Cardiac muscle cell (in vitro differentiated cells and primary cell): ENCODE measurements around the gene PPP1CB. TPM values are rescaled to one million over a fixed set of nuclear protein-coding genes. Genes with fewer than 3 reads are reported as not detected.

Experiments
- DNase-seq, 2 donors: peaks; one replicate each; pipeline versions ENCODE4 v3.0.0 to v3.0.0-alpha.2; 2010 to 2017; ENCODE audit warnings: low read depth in 1 of 2, low spot score in 1 of 2
- H3K27ac ChIP-seq: fragments of 200-600 bp; sonication (generic); 2 replicates; pipeline ENCODE4 v1.5.1; 2016
- H3K27me3 ChIP-seq: fragments of 200-600 bp; sonication (generic); 2 replicates; pipeline ENCODE4 v1.6.0; 2016; ENCODE audit warnings: control low read depth
- H3K36me3 ChIP-seq: fragments of 200-600 bp; sonication (generic); 2 replicates; pipeline ENCODE4 v1.5.1; 2016; ENCODE audit warnings: control low read depth
- H3K4me1 ChIP-seq: fragments of 200-600 bp; sonication (generic); 2 replicates; pipeline ENCODE4 v1.8.1; 2017; ENCODE audit warnings: low read depth, mild to moderate bottlenecking, mixed run types
- H3K4me3 ChIP-seq: fragments of 200-600 bp; sonication (generic); 2 replicates; pipeline ENCODE4 v1.5.1; 2016; ENCODE audit warnings: mild to moderate bottlenecking
- H3K9me3 ChIP-seq: fragments of 200-600 bp; sonication (generic); 2 replicates; pipeline ENCODE4 v1.5.1; 2017; ENCODE audit warnings: low read depth, mild to moderate bottlenecking, control low read depth
- polyA plus RNA-seq: library from polyadenylated mRNA; unstranded; fragments of >200 nt; fragmentation: Nextera tagmentation; extraction: Ambion mirVana; gene quantifications from 2 replicates; pipeline ENCODE4 v1.2.1, GENCODE V29; 2016
- total RNA-seq: library from RNA; depleted of rRNA; stranded (reverse); fragments of >200 nt; gene quantifications from 2 replicates; pipeline ENCODE4 v1.2.3, GENCODE V29; 2016
- TF ChIP-seq, protein P1 (sequence below): IDR thresholded peaks from 2 replicates; pipeline ENCODE4 v1.5.1; 2012; ENCODE audit warnings: low read depth, mild to moderate bottlenecking, low read length

The PPP1CB gene
- total and polyA plus RNA-seq, 2 experiments from 2014 or later: 140 to 161 TPM

DNA sequence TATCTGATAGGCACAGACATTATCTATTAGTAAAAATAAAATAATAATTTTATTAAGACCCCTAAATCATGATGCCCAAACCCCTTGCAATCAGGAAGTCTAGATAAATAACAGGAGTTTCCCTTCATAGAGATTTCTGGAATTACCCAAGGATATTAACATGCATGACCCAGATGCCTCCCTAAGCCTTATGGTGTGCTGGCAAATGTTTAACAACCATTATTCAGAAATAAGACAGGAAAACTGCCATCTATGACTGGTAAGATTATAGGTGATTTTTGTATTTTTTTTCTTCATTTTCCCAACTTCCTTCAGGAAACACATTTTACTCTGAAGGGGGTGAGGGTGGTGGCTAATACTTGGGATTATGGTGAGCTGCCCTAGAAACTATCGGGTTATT is 2.7 kb upstream of the PPP1CB start:
- TF ChIP-seq, protein P1, sequence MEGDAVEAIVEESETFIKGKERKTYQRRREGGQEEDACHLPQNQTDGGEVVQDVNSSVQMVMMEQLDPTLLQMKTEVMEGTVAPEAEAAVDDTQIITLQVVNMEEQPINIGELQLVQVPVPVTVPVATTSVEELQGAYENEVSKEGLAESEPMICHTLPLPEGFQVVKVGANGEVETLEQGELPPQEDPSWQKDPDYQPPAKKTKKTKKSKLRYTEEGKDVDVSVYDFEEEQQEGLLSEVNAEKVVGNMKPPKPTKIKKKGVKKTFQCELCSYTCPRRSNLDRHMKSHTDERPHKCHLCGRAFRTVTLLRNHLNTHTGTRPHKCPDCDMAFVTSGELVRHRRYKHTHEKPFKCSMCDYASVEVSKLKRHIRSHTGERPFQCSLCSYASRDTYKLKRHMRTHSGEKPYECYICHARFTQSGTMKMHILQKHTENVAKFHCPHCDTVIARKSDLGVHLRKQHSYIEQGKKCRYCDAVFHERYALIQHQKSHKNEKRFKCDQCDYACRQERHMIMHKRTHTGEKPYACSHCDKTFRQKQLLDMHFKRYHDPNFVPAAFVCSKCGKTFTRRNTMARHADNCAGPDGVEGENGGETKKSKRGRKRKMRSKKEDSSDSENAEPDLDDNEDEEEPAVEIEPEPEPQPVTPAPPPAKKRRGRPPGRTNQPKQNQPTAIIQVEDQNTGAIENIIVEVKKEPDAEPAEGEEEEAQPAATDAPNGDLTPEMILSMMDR: no peak
- H3K9me3 ChIP-seq: no peaks in the 10 kb centered on the region

DNA sequence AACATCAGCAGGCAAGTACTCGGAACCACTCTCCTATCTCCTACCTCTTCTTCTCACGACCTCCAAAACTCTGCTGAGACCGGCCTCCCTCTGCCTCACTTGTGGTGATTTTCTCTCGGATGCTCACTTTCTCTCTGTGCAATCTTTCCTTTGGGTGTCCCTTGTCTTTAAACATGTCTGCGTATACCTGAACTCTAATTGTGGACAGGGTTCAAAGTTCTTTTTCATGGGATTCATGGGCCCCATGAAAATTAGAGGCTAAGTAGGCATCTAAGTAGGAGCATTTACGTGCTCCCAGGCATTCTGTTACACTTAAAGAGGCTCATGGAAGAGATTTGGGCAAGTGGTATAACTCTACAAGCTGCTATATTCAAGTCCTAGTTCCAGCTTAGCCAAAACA is 2.1 kb upstream of the PPP1CB start:
- no peaks in the 10 kb centered on the region for H3K27me3 ChIP-seq

More for the DNA sequence above, 2.7 kb upstream of the PPP1CB start:
- Histone ChIP-seq H3K27ac (no peak overlapping the region), H3K36me3 (no peaks in the 10 kb centered on the region), H3K4me3 (no peak overlapping the region), H3K27me3 (no peaks in the 10 kb centered on the region), H3K4me1 (peaks cover 15% of the 10 kb centered on the region)
- no peak for DNase-seq

DNA sequence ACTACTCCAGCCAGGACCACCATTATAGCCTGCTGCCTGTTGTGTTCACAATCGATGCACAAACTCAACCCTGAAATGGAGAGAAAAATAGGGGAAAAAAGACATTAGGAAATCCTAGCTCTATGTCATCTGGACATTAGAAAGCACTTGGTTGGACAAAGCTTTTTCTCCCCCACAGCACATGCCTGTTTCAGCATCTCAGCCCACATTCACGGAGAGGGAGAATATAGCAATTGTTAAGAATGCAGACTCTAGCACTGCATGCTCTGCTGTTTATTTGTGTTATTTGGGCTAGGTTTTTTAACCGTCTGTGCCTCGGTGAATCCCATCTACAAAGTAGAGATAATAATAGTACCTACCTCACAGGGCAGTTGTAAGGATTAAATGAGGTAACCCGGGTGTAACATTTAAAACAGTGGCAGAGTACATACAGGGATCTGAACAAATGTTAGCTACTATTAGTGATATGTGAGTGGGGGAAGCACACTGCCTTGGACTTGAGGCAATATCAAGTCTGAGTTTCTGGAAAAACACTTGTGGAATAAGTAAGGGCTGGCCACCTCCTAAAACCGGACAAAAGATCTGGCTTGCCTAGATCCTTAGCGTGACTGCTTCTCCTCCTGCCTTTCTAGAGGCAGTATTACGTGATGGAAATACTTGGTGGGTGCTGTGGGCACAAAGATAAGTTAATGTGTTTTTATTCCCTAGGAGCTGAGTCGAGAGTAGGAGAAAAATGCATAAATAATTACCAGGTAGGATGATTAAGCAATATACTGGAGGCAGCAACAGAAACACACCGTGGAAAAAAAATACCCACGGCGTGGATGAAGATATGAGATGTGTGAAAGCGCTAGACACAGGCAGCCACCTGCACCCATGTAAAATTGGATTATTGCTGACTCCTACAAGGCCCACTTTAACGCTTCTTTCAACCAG is 1.0 kb upstream of the PPP1CB start:
- no peaks in the 10 kb centered on the region for H3K27me3 ChIP-seq
- no peaks in the 10 kb centered on the region for H3K9me3 ChIP-seq
- H3K4me1 ChIP-seq: peaks cover 24% of the 10 kb centered on the region
- DNase-seq: peak; percentile 8 to 52
- peak overlapping the region; percentile 85 for H3K4me3 ChIP-seq
- no peaks in the 10 kb centered on the region for H3K36me3 ChIP-seq
- TF ChIP-seq, protein P1: no peak
- peak overlapping the region; percentile 98 for H3K27ac ChIP-seq

More for the DNA sequence above, 2.1 kb upstream of the PPP1CB start:
- TF ChIP-seq, protein P1: no peak
- H3K4me3 ChIP-seq: no peak overlapping the region
- peak overlapping the region; percentile 98 for H3K27ac ChIP-seq
- DNase-seq: no peak
- H3K9me3 ChIP-seq: no peaks in the 10 kb centered on the region
- H3K36me3 ChIP-seq: no peaks in the 10 kb centered on the region
- H3K4me1 ChIP-seq: peaks cover 19% of the 10 kb centered on the region

DNA sequence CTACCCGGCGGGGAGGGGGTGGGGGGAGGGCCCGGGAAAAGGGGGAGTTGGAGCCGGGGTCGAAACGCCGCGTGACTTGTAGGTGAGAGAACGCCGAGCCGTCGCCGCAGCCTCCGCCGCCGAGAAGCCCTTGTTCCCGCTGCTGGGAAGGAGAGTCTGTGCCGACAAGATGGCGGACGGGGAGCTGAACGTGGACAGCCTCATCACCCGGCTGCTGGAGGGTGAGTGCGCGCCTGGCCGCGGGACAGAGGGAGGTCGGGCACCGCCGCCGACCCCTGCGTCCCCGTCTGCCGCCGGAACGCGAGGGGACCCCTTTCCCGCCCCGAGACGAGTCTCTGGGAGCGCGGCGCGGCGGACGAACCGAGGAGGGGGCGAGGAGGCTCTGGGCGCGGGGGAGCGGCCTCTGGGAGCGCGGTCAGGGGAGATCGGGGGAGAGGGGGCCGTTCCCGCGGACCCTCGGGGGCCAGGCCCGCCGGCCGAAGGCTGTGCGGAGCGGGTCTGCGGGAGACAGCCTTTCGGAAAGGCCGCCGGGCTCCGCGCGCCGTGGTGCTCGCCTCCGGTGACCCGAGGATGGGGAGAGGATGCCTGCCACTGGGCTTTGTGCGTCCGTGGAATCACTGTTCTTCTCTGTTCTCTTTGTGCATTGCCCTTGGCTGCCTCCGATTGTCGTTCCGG is 463 bp downstream of the PPP1CB start:
- Histone ChIP-seq H3K36me3 (no peaks in the 10 kb centered on the region), H3K27ac (peak overlapping the region; percentile 98), H3K9me3 (no peaks in the 10 kb centered on the region), H3K4me1 (peaks cover 37% of the 10 kb centered on the region), H3K27me3 (no peaks in the 10 kb centered on the region), H3K4me3 (peak overlapping the region; percentile 85)
- TF ChIP-seq, protein P1: no peak
- peak; percentile 14 to 43 for DNase-seq

DNA sequence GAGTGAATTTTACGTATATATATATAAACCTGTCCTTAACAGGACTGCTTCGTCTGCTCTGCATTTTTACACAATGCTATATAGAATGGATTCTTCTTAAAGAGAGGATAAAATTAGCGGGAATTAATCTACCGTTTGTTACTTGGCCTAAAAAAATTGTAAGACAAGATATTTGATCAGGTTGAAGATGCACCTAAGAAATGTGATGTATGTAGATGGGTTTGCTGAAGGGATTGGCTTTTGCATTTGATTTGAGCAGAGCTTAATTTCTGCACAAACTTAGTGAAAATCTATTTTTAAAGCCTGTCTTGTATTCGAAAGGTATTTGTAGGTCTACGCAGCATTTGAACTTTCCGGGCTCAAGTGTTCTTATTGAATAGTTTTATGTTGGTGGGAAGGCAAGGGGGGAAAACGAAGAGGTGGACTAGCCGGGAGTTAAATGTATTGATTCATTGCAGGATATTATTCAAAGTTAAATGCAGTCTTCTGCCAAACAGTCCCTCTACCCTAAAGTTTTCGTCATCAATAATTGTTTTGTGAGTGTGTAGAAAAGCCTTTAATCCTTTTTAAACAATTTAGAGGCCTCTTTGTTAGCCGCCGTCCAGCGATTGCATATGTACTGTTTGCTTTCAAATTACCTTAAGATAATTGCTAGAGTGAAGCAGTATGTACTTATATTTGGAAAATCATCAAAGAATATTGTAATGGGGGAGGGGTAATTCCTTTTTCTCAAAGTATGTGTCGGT is 1.2 kb downstream of the PPP1CB start:
- peak overlapping the region; percentile 85 for H3K4me3 ChIP-seq
- TF ChIP-seq, protein P1: no peak
- peak; percentile 6 to 14 for DNase-seq
- peaks cover 44% of the 10 kb centered on the region for H3K4me1 ChIP-seq
- H3K9me3 ChIP-seq: no peaks in the 10 kb centered on the region
- no peaks in the 10 kb centered on the region for H3K36me3 ChIP-seq
- no peaks in the 10 kb centered on the region for H3K27me3 ChIP-seq
- peak overlapping the region; percentile 98 for H3K27ac ChIP-seq
